Raji (cell line): Measurements from ENCODE around the gene HAUS5.

Experiments used
- POLR2A ChIP-seq: IDR thresholded peaks from 2 replicates; pipeline ENCODE4 v1.6.1; 2011; ENCODE audit warnings: low read depth, low read length, control low read depth; ENCODE audit not compliant: insufficient read depth

Gene HAUS5

DNA sequence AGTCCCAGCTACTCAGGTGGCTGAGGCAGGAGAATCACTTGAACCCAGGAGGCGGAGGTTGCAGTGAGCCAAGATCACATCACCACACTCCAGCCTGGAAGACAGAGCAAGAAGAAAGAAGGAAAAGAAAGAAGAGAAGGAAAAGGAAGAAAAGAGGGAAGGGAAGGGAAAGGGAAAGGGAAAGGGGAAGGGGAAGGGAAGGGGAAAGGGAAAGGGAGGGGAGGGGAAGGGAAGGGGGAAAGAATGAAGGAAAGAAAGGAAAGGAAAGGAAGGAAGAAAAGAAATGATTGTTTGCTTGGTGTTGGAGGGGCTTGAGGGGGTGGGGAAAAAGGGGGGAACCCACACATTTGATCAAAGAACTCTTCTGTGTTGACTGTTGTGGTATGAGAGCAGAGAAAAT lies 16.6 kb upstream of the HAUS5 start:
- TF ChIP-seq POLR2A, result no peak

GRCh38 chr19:35596366-35596999 lies 16.1 kb upstream of the HAUS5 start:
- TF ChIP-seq POLR2A, result no peak

GRCh38 chr19:35601971-35602370 lies 10.6 kb upstream of the HAUS5 start:
- no peak for TF ChIP-seq POLR2A

DNA sequence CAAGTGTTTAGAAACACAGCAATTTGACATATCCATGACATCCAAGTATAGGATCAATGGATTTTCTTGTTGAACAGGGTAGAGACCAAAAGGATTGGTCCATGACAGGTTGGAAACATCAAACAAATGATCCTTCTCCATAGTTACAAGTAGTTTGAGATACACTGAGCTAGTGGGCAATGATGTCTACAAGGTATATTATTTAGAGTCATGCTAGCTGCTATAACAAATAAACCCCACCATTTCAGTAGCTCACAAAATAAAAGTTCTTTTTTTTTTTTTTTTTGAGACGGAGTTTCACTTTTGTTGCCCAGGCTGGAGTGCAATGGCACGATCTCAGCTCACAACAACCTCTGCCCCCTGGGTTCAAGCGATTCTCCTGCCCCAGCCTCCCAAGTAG lies 4.9 kb upstream of the HAUS5 start:
- no peak for TF ChIP-seq POLR2A

- no peak for TF ChIP-seq POLR2A
These were observed 4.3 kb upstream of the HAUS5 start for GRCh38 chr19:35608251-35608650.

DNA sequence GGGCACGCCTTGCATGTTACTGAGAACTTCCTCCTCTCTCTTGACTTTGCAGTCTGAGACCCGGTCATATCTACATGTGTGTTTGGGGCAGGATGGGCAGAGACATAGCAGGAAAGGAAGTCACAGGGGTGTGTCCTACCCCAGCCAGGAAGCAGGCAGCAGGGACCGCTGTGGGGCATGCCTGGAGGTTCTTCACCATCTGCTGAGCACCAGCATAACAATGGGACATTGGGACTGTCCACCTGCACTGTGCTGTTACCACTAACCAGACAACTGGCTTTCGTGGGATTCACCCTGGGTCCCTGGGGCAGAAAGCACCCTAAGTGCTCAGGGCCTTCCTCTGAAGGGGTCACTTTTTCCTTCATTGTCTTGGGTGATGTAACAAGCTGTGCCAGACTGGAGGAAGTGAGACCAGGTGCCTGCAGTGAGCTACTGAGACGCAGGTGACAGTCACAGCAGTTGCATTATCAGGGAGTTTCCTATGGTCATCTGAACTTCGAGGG lies 2.6 kb upstream of the HAUS5 start:
- TF ChIP-seq POLR2A, result peak; percentile 62

DNA sequence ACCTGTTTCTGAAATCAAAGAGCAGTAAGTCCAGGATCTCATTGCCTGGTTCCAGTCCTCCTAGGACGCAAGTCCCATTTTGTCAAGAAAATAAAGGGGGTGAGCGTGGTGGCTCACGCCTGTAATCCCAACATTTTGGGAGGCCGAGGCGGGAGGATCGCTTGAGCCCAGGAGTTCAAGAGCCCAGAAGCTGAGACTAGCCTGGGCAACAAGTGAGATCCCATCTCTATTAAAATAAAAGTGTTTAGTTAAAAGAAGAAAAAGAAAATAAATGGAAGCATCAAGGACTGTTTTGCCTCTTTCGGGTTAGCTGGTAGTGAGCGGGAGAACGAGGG lies 344 bp upstream of the HAUS5 start:
- TF ChIP-seq POLR2A, result no peak

GRCh38 chr19:35613574-35613973 lies 1.0 kb downstream of the HAUS5 start:
- TF ChIP-seq POLR2A, result no peak

- no peak for TF ChIP-seq POLR2A
These were observed 2.5 kb downstream of the HAUS5 start for GRCh38 chr19:35615036-35615435.

DNA sequence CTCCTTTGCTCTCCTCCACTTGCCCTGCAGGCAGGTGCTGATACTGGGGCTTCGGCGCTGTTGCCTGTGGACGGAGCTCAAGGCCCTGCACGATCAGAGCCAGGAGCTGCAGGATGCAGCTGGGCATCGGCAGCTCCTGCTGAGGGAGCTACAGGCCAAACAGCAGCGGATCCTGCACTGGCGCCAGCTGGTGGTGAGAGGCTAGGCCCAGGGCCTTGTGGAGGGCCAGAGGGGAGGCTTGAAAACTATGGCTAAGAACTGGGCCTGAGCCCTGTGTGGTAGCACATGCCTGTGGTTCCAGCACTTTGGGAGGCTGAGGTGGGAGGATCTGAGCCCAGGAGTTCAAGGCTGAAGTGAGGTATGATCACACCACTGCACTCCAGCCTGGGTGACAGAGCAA lies 6.3 kb downstream of the HAUS5 start:
- no peak for TF ChIP-seq POLR2A

GRCh38 chr19:35619290-35619923 lies 6.9 kb downstream of the HAUS5 start:
- no peak for TF ChIP-seq POLR2A

GRCh38 chr19:35620001-35620400 lies 7.5 kb downstream of the HAUS5 start:
- TF ChIP-seq POLR2A, result no peak

DNA sequence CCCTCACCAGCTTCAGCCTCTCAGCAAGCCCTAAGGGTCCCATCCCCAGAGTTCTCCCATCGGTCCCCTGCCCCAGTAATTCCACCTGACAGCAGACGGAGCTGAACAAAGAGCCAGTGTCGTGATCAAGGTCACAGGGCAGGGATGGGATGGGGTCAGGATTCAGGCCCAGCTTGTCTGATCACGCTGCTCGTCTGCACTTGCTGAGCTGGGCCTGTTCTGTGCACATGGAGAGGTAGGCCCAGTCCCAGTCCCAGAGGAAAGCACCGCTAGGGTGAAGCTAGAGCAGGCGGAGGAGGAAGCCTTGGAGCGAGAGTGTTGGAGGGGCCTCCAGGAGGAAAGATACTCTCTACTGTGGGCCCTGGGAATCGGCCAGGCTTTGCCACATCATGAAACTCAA lies 9.2 kb downstream of the HAUS5 start:
- TF ChIP-seq POLR2A, result no peak

DNA sequence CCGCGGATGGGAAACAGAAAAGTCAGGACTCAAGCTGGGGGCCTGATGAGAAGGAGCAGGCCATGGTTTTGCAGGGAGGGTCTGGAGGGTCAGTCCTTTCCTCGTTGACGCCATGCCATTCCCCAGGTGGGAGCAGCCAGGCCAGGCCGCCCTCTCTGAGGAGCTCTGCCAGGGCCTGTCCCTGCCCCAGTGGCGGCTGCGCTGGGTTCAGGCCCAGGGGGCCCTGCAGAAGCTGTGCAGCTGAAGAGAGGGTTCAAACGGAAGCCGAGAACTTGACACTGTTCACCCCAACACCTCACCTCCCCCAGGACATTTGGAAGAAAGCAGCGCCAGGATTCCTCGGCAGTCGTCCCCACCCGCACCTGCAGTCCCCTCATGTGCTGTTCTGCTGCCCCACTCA lies 10.2 kb downstream of the HAUS5 start:
- TF ChIP-seq POLR2A, result no peak

GRCh38 chr19:35623327-35624010 lies 10.9 kb downstream of the HAUS5 start:
- no peak for TF ChIP-seq POLR2A

DNA sequence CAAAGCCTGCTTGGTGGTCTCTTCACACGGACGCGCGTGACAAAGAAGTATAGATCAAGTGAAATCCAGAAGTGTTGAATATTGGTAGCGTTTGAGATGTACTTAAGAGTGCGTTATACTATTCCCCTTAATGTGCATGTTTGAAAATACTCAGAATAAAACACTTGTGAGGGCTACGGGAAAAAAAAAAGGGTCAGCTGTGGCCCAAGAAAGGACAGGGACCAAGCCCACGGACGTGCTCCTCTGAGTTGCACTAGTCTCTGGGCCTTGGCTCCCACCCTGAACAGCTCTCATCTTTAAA lies 15.7 kb downstream of the HAUS5 start:
- no peak for TF ChIP-seq POLR2A

- peak; percentile 63 for TF ChIP-seq POLR2A
These were observed 16.2 kb downstream of the HAUS5 start, which contains the start of gene RBM42 for GRCh38 chr19:35628565-35629331. Gene RBM42, plus strand, starts transcription at chr19:35629036. Its CDS starts 118 bp downstream, at chr19:35629154.

DNA sequence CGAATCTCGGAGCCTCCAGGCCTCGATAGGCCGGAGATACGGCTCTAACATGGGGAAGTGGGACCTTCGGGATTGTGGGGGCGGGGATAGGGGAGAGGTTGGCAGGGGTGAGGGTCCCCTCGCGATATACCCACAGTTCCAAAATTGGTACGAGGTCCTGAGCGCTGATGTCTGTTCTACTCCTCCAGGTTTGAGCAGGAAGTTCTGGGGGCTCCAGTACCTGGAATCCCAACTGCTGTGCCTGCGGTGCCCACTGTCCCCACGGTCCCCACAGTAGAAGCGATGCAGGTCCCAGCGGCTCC lies 16.7 kb downstream of the HAUS5 start:
- no peak for TF ChIP-seq POLR2A
